HG03457 (cell line): ENCODE results near the gene PPP4R3A.
"Not testable (repeated sequence)": the region's sequence is repeated elsewhere in the genome, so short reads cannot be mapped to it uniquely, and the experiment has no call there.

Experiments
- ATAC-seq: cut with Tn5 transposase; IDR thresholded peaks from one replicate; pipeline ENCODE4 v1.9.1; 2021; ENCODE audit warnings: moderate number of reproducible peaks; ENCODE audit not compliant: unreplicated experiment

Gene PPP4R3A

DNA sequence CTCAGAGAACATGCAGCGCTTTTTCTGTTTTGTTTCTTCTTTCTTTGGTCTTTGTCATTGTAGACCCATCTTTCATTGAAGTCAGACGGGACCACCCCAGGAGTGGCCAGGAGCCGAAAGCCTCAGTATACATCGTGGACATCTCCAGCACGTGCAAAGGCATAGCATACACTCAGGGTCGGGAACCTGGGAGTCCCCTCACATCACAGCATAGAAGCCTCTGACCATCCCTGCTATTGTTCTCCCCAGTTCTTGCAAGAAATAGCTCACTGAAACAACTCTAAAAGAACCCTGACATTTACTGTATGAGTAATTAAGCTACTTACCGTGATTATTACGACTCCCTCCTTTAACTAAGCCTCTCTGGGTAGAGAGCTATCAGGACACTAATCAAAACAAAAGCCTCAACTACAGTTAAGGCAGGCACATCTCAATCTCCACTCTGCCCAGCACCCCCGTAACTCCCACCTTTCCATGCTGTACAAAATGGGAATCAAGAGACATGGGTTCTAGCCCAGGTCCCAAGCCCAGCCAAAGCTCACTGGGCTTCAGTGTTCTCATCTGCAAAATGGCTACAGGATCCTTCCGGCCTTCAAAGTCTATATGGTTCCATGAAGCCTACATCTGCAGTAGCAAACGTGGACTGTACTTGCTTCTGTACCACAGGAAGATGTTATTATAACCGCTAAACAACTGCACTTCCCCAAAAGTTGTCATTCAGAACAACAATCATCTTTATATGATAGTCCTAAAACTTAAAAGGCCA, 99.2 kb downstream of the PPP4R3A start:
- no peak for ATAC-seq

DNA sequence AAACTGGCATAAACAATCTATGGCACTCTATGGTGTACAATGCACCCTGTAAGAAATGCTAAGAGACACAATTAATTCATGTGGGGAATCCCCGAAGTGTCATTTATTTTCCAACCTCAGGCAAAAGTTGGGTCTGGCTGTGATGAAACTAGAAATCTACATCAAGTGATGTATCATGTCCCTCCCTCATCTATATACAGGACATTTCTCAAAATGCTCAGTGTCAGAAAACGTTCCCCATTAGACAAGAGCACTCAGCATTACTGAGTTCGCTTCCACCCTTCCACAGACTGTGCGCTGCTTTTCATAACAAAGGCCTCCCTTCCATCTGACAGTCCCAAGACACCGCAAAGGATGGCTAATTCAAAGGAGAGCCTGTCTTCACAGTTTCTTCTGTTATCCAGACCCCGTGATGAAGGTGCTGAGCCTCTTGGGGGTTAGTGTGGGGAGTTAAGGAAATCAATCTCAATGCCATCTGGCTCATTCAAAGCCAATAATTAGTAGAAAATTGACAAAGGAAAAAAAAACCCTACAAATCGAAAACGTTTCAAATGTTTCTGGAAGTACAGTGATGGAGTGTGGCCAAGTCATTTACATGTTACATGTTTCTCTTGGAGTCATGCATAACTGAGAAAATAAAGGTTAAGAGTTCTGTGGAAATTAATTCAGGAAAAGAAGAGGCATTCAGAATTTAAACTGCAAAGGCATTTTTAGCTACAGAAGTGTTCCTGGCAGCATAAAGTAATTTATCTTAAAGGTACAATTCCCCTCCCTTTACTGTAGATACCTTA, 100.0 kb downstream of the PPP4R3A start:
- ATAC-seq: no peak

DNA sequence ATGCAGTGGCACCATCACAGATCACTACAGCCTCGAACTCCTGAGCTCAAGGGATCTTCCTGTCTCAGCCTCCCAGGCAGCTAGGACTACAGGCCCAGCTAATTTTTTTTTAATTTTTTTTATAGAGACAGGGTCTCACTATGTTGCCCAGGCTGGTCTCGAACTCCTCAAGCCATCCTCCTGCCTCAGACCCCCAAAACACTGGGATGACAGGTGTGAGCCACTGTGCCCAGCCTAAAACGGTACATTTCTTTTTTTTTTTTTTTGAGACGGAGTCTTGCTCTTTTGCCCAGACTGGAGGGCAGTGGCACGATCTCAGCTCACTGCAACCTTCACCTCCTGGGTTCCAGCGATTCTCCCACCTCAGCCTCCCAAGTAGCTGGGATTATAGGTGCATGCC, 100.9 kb downstream of the PPP4R3A start:
- ATAC-seq: not testable (repeated sequence)
